Tibial nerve (tissue), 4 donors: ENCODE results near the gene PYM1. TPM values are rescaled to one million over a fixed set of nuclear protein-coding genes. Genes with fewer than 3 reads are reported as not detected.
A peak's percentile ranks its signal among the peaks of the same experiment; 100 is the strongest.

Source experiments
- DNase-seq, 2 donors: peaks; one replicate each; pipeline ENCODE4 v3.0.0-alpha.2; 2019; ENCODE audit warnings: low spot score in 2 of 2
- H3K27ac ChIP-seq, 4 donors: fragments of 200-600 bp; sonication (generic) in 3 of 4; one replicate each; pipeline ENCODE4 v1.5.1; 2017 to 2019; ENCODE audit warnings: mild to moderate bottlenecking in 1 of 4
- H3K27me3 ChIP-seq, 2 donors: fragments of 200-600 bp; sonication (generic) in 1 of 2; one replicate each; pipeline versions ENCODE4 v1.5.1 to v1.6.0; 2017 to 2019
- H3K36me3 ChIP-seq, 3 donors: fragments of 200-600 bp; sonication (generic); one replicate each; pipeline ENCODE4 v1.5.1; 2018 to 2019
- H3K4me1 ChIP-seq, 4 donors: fragments of 200-600 bp; sonication (generic) in 3 of 4; one replicate each; pipeline ENCODE4 v1.5.1; 2017 to 2019
- H3K4me3 ChIP-seq, 4 donors: fragments of 200-600 bp; sonication (generic) in 3 of 4; one replicate each; pipeline ENCODE4 v1.5.1; 2017 to 2019; ENCODE audit warnings: mild to moderate bottlenecking in 1 of 4, moderate library complexity in 1 of 4
- H3K9me3 ChIP-seq, 4 donors: fragments of 200-600 bp; sonication (generic) in 3 of 4; one replicate each; pipeline ENCODE4 v1.5.1; 2017 to 2019
- CTCF ChIP-seq, 5 experiments: fragments of 200-600 bp in 3 of 5; fragments of 450-650 bp in 2 of 5; sonication (generic) in 3 of 5; IDR thresholded peaks; one replicate each; pipeline ENCODE4 v1.5.1; 2016 to 2019; ENCODE audit warnings: antibody characterized with exemption in 5 of 5, mild to moderate bottlenecking in 3 of 5, moderate library complexity in 2 of 5
- EP300 ChIP-seq, 2 donors: sonication (generic); formaldehyde crosslinking; IDR thresholded peaks; one replicate each; pipeline ENCODE4 v1.6.1; 2017; ENCODE audit warnings: antibody characterized with exemption in 2 of 2, mild to moderate bottlenecking in 1 of 2
- POLR2A ChIP-seq, 2 donors: fragments of 450-650 bp; IDR thresholded peaks; one replicate each; pipeline ENCODE4 v1.6.1; 2017; ENCODE audit warnings: antibody characterized with exemption in 2 of 2, mild to moderate bottlenecking in 2 of 2, moderate library complexity in 2 of 2
- WGBS, 2 donors: methylation state at CpG; one replicate each; pipeline ENCODE4 v1.1.5; 2018; 5-methylcytosine and 5-hydroxymethylcytosine counted together
- total RNA-seq, 4 donors: library from RNA; depleted of rRNA; stranded (reverse); fragments of >200 nt; gene quantifications; one replicate each; pipeline ENCODE4 v1.1.0, GENCODE V29; 2016

PYM1 gene
- total RNA-seq, 4 donors from 2014 or later: 25.3 to 53.4 (median 39.9) TPM

GRCh38 chr12:55933799-55934742 is 6.4 kb upstream of the PYM1 start:
- Histone ChIP-seq H3K27ac (peak overlapping the region in 2 of 4 donors; percentile 34 to 93), H3K4me3 (no peak overlapping the region), H3K36me3 (peaks cover 0 to 15% (median 4%) of the 10 kb centered on the region in 3 donors), H3K9me3 (no peaks in the 10 kb centered on the region), H3K4me1 (peaks cover 0 to 62% (median 34%) of the 10 kb centered on the region in 4 donors), H3K27me3 (no peaks in the 10 kb centered on the region)
- TF ChIP-seq CTCF (IDR thresholded peaks at IDR 0.05) (no peak), EP300 (IDR thresholded peaks at IDR 0.05) (no peak), POLR2A (IDR thresholded peaks at IDR 0.05) (no peak)
- 95 to 97% methylated on average over 1 of the region's 1 CpG for WGBS, 2 donors
- DNase-seq: no peak

GRCh38 chr12:55933169-55933798 is 5.6 kb upstream of the PYM1 start:
- peak overlapping the region in 1 of 4 donors; percentile 83 for H3K4me3 ChIP-seq
- no peaks in the 10 kb centered on the region for H3K27me3 ChIP-seq
- H3K9me3 ChIP-seq: no peaks in the 10 kb centered on the region
- peaks cover 0 to 12% (median 4%) of the 10 kb centered on the region in 3 donors for H3K36me3 ChIP-seq
- 67 to 72% methylated on average over 7 of the region's 7 CpGs for WGBS, 2 donors
- peaks cover 0 to 70% (median 37%) of the 10 kb centered on the region in 4 donors for H3K4me1 ChIP-seq
- H3K27ac ChIP-seq: peak overlapping the region in 3 of 4 donors; percentile 5 to 95 (median 93)
- no peak for DNase-seq
- no peak for TF ChIP-seq CTCF (IDR thresholded peaks at IDR 0.05)

GRCh38 chr12:55932551-55932910 is 4.8 kb upstream of the PYM1 start:
- Histone ChIP-seq H3K4me1 (peaks cover 0 to 75% (median 37%) of the 10 kb centered on the region in 4 donors), H3K27me3 (no peaks in the 10 kb centered on the region), H3K27ac (peak overlapping the region; percentile 78 to 95 (median 94)), H3K9me3 (no peaks in the 10 kb centered on the region), H3K36me3 (peaks cover 0 to 8% (median 4%) of the 10 kb centered on the region in 3 donors), H3K4me3 (peak overlapping the region; percentile 64 to 98 (median 74))
- peak in 1 of 2 donors; percentile 26 for DNase-seq
- 2 to 7% methylated on average over 4 of the region's 4 CpGs for WGBS, 2 donors
- TF ChIP-seq EP300 (IDR thresholded peaks at IDR 0.05): no peak
- TF ChIP-seq CTCF (IDR thresholded peaks at IDR 0.05): no peak
- no peak for TF ChIP-seq POLR2A (IDR thresholded peaks at IDR 0.05)

GRCh38 chr12:55931780-55932550 is 4.3 kb upstream of the PYM1 start:
- Histone ChIP-seq H3K27ac (peak overlapping the region; percentile 78 to 95 (median 94)), H3K36me3 (peaks cover 0 to 2% (median 0%) of the 10 kb centered on the region in 3 donors), H3K4me3 (peak overlapping the region; percentile 64 to 98 (median 74)), H3K27me3 (no peaks in the 10 kb centered on the region), H3K9me3 (no peaks in the 10 kb centered on the region), H3K4me1 (peaks cover 0 to 75% (median 37%) of the 10 kb centered on the region in 4 donors)
- DNase-seq: peak; percentile 34 to 36
- WGBS, 2 donors: 1 to 2% methylated on average over 42 to 53 of the region's 60 CpGs
- TF ChIP-seq EP300 (IDR thresholded peaks at IDR 0.05) (peak in 1 of 2 donors; percentile 33), CTCF (IDR thresholded peaks at IDR 0.05) (no peak), POLR2A (IDR thresholded peaks at IDR 0.05) (peak; percentile 34 to 50)
